HG03575 (cell line): Measurements from ENCODE around the gene UBE2F.
"Not testable (repeated sequence)": the region's sequence is repeated elsewhere in the genome, so short reads cannot be mapped to it uniquely, and the experiment has no call there.

Experiments
- ATAC-seq: cut with Tn5 transposase; IDR thresholded peaks from one replicate; pipeline ENCODE4 v1.9.1; 2021; ENCODE audit not compliant: unreplicated experiment, insufficient number of reproducible peaks, low FRiP score; ENCODE audit errors: extremely low read depth

The UBE2F gene

DNA sequence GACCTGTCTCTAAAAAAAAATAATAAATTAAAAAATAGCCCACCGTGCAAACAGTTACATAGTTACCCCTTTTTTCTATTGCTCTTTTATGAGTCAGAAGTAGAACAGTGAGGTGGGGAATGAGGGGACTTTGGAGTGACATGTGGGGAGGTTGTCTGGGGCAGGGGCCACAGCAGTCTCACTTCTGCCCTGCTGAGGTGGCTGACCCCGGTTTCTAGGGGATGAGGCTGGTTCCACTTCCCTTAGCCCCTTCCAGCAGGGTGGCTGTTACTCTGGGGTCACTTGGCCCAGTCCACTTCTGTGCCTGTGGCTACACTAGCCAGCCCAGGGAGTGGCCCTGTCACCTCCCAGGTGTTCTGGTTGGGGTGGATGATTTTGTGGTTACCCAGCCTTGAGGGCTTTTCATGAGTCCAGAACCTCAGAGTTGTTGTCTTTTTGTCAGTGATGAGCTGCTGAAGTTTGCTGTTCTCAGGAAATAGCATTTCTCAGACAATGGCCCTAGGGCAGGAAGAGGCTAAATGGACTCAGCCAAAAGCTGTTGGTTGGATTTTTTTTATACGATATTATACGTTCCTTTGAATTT, 66.0 kb downstream of the UBE2F start:
- ATAC-seq: no peak

DNA sequence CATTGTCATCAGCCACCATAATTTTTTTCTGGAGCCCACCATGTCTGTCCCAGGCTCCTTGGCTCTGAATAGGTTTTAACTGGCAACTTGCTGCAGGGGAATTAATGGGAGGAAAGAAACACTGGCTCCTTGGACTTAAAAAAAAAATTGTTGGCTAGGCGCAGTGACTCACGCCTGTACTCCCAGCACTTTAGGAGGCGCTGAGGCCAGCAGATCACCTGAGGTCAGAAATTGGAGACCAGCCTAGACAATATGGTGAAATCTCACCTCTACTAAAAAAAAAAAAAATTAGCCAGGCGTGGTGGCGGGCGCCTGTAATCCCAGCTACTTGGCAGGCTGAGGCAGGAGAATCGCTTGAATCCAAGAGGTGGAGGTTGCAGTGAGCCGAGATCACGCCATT, 67.2 kb downstream of the UBE2F start:
- not testable (repeated sequence) for ATAC-seq

DNA sequence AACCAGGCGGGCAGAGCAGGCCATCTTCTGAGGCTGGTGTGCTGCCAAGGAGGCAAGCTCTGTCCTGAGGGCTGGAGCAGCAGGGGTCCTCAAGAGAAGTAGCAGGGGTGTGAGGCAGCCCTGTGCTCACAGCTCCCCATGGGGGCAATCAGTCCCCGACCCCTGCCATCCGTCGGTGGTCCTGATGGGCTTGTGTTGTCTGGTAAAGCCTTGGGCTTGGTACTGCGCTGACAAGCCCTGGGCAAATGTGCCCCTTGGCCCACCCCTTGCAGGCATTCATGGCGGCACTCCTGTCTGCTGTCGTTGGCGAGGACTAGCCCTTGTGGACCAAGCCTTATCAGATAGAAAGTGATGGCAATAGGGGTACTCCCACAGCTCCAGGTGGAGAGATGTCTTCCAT, 71.4 kb downstream of the UBE2F start:
- no peak for ATAC-seq

DNA sequence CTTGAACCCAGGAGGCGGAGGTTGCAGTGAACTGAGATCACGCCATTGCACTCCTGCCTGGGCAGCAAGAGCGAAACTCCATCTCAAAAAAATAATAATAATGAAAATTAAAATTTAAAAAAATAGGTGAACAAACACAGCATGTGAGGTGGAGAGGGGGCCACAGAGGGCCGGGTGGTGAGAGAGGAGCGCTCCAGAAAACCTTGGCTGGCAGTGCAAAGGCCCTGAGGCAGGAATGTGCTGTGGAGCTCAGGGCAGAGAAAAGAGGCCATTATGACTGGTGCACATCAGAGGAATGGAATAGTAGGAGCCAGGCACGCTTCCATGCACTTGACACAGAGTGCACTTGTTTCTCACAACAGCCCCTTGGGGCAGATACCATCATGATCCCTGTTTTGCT, 72.3 kb downstream of the UBE2F start:
- no peak for ATAC-seq

DNA sequence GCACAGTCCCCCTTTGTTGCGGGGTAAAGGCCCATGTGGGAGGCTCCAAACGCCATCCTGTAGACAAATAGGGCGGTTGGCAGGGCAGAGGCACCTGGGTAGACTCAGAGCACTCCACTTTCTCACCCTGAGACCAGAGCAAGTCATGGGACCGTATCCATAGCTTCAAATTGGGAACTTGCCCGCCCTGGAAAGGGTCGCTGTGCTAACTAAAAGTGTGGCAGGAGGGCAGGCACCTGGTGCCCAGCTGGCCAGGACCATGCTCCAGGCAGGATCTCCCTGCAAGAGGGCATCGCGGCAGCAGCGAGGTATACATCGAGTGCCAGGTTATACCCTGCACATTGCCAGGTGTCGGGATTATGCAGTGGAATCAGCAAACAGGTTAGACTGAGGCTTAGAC, 73.2 kb downstream of the UBE2F start:
- ATAC-seq: no peak

DNA sequence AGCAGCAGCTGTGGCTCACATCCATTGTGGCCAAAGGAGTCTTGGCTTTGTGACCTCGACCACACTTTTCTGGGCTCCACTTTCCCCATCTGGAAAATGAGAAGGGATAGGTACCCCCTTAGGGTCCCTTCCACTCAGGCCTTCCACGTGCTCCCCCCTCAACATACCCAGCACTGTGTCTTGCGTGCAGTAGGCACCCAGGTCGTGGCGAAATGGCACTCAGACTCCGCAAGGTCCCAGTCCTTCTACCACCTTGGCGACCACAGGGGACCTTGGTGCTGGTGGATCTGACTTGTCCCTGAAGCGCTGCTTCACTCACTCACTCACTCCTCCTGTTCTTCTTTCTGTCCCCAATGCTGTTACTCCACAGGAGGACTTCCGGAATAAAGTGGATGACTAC, 74.1 kb downstream of the UBE2F start:
- ATAC-seq: no peak

DNA sequence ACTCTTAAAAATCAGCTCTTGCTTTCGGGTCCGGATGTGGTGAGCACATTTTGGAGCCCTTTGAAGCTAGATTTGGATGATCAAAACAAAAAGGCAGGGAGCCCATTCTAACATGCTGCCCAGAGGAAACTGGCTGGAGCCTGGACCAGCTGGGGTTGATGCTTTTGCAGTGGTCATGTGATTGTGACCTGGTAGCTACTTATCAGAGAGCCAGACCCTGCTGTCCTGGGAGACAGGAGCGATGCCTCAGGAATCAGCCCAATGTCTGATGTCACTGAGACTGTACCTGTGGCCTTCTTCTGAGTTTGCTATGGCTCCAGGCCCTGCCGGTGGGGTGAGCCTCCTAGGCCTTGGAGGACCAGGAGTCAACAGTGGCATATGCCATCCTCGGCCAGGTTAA, 75.3 kb downstream of the UBE2F start:
- no peak for ATAC-seq

DNA sequence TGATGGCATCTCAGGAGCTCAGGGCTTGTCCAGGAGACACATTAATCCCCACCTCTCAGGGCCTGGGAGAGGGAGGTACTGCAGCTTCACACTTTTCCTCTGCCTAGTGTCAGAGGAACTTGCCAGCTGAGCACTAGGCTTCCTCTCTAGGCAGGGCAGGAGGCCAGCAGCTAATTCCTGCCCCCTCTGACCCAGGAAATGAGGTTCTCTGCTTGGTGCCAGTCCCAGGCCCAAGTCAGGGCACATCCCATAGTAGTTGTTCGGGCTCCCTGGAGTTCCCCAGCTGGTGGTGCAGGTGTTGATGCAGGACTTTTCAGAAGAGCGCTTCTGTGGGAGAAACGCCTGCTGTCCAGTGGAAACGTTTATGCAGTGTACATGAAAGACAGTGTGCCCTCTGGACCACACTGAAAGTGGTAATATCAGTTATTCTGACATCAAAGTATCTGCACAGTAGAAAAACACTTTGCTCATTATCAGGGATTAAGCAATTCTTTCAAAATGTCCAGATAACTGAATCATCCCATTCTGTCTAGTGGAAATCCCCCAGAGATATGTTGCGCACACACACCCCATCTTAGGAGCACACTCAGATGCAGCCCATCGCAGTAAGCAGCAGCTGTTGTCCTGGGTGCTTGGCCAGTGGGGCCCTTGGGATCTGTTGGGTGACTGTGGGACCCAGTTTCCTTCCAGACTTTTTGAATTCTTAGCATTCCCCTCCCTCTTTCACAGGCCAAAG, 76.2 kb downstream of the UBE2F start:
- no peak for ATAC-seq

DNA sequence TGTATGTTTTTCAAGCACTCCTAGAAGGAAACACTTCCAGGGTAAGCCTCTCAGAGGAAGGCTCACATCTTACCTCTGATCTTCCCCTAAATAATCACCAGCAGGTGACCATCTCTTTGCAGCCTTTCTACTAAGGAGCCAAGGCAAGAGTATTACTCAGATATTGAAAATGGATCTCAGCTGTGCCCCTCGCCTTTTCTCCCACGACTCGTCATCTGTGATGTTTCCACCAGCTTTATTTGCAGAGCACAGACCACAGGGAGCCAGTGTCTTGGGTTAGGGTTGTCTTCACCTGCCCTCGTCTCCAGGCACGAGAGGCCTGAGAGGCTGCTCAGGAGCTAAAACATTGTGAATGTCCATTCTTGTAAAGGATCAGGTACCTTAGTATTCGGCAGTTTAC, 77.0 kb downstream of the UBE2F start:
- no peak for ATAC-seq

DNA sequence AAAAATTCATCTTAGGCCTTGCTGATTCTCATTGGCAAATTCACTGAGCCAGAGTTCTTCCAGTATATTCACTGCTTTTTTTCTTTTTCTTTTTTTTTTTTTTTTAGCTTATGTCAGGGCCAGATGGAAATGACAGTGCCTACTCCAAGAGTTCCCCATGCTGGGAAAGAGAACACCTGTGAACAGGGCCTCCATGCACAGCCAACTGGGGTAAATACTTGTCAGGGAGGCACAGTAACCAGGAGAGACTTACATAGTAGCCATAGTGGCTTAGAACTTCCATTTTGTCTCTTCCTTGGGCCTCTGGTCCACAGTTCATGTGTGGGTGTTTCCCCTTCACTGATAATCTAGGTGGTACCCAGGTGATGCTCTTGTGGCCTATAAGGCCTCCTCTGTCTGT, 78.8 kb downstream of the UBE2F start:
- no peak for ATAC-seq

DNA sequence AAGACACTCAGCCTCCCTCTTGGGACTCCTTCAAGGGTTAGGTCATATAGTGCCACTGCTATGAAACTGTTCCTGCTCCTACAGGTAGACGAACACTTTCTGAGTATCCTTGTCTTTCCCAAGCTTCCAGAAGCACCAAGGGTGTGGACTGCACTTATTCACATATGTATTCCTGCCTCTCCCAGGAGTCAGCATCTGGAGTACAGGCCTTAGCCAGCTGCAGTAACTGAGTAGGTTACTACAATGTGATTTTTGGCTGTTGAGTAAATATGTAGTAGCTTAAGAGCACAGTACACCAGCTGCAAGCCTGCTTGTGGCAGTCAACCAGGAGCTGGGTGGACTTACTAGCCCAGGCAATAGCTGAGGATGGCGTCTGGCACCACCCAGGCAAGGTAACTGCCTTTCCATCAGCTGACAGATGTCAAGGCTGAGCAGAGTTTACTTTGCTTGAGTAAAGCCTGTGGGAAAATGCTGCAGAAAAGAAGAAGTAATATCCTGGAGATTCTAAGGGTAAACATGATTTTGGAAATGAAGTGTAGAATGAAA, 80.0 kb downstream of the UBE2F start:
- ATAC-seq: no peak

DNA sequence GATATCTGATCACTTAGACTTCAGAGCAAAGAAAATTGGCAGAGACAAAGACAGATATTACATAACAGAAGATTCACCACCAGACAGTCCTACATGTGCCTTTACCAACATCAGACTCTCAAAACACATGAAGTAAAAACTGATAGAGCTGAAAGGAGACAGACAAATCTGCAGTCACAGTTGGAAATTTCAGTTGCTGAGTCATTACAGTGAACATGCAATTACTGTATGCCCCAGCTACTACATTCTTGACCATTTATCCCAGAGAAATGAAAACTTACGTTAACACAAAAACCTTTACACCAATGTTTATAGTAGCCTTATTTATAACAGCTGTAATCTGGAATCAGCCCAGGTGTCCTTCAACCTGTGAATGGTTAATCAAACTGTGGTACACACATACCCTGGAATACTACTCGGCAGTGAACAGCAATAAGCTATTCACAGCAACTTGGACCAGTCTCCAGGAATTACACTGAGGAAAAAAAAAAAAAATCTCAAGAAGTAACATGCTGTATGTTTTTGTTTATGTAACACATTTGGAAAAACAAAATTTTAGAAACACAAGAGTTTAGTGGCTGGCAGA, 86.5 kb downstream of the UBE2F start:
- ATAC-seq: no peak

DNA sequence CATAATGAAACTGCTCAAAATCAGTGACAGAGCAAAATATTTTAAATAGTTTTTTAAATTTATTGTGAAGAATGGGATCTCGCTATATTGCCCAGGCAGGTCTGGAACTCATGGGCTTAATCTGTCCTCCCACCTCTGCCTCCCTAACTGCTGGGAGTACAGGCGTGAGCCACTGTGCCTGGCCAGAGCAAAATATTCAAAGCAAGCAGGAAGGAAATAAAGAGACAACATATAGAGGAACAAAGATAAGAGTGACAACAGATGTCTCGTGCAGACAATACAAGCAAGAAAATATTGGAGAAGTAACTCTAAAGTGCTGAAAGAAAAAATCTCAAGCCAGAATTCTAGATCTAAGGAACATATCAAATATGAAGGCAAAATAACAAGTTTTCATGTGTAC, 89.0 kb downstream of the UBE2F start:
- ATAC-seq: no peak

DNA sequence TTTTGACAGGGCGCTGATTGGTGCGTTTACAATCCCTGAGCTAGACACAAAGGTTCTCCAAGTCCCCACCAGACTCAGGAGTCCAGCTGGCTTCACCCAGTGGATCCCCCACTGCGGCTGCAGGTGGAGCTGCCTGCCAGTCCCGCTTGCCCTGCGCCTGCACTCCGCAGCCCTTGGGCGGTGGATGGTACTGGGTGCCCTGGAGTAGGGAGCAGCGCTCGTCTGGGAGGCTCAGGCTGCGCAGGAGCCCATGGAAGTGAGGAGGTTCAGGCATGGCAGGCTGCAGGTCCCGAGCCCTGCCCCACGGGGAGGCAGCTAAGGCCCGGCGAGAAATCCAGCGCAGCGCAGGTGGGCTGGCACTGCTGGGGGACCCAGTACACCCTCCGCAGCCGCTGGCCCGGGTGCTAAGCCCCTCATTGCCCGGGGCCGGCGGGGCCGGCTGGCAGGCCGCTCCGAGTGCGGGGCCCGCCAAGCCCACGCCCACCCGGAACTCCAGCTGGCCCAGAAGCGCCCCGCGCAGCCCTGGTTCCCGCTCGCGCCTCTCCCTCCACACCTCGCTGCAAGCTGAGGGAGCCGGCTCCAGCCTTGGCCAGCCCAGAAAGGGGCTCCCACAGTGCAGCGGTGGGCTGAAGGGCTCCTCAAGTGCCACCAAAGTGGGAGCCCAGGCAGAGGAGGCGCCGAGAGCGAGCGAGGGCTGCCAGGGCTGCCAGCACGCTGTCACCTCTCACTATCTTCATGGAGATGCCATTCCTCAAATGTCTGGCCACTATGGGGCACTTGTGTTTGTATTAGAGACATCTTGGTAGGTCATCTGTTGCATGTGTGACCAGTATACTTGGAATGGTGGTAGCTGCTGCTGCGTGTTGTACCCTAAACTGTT, 91.1 kb downstream of the UBE2F start:
- not testable (repeated sequence) for ATAC-seq

DNA sequence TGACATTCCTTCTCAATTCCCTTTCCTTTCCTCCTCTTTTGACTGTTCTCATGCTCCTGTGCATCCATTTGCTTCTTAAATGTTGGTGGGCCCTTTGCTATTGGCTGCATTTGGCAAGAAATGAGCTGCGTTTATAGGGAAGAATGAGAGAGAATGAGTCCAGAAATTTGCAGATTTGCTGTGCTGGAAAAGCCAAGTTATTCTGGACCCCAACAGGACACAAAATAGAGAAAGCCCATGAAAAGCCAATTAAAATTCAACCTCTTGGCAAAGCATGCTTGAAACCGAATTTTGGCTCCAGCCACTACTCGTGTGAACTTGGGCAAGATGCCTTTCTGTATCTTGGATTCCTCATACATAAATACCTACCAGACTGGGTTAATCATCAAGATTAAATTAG, 92.7 kb downstream of the UBE2F start:
- no peak for ATAC-seq

DNA sequence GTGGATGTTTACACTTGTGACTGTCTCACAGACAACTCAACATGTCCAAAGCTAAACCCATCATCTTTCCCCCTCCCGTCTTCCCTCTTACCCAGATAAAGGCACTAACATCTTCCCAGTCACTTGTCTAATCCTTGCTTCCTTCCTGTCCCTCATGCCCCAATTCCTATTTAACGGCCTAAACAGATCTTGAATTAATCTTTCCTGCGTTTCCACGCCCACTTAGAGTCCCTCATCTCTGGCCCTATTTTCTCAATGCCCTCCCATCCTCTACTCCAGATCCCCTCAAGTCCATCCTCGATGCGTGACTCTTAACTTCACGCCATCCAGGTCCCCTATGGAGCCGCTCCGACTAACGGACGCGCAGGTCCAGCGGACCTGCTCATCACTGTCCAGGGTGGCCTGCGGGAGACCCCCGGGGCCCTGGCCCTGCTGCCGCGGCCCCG, 93.3 kb downstream of the UBE2F start:
- ATAC-seq: no peak

DNA sequence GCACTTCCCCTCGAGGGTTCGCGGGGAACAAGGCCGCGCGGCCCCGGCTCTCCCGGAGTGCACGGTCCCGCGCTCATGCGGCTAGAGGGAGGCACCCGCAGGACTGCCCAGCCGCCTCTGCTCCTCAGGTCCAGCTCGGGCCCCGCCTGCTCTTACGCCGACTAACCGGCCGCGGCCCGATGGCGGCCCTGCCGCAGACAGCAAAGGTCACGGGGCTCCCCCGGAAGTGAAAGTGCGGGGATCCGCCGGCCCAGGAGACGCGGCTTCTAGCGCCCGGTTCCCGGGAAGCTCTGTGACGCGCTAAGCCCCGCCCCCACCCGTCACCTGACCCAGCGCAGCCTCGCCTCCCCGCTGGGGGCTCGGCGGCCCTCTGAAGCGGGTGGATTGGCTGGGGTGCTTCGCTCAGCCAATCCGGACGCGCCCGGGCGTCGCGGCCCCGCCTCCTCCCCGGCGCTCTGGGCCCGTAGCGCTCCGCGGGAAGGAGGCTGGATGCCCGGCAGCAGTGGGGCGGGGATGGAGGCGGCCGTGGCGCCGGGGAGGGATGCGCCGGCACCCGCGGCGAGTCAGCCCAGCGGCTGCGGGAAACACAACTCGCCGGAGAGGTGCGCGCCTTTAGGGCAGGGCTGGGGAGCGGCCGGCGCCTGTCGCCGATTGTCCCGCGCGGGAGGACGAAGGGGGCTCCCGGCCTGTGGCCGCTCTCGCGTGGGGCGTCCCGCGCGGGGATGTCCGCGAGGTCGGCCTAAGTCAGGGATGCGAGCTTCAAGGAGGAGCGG, 93.9 kb downstream of the UBE2F start, which contains the start of gene SCLY:
Gene SCLY, plus strand, starts transcription at position 460 of the 773 bp plus-strand sequence. Its CDS starts 54 bp downstream, at position 514.
- no peak for ATAC-seq

DNA sequence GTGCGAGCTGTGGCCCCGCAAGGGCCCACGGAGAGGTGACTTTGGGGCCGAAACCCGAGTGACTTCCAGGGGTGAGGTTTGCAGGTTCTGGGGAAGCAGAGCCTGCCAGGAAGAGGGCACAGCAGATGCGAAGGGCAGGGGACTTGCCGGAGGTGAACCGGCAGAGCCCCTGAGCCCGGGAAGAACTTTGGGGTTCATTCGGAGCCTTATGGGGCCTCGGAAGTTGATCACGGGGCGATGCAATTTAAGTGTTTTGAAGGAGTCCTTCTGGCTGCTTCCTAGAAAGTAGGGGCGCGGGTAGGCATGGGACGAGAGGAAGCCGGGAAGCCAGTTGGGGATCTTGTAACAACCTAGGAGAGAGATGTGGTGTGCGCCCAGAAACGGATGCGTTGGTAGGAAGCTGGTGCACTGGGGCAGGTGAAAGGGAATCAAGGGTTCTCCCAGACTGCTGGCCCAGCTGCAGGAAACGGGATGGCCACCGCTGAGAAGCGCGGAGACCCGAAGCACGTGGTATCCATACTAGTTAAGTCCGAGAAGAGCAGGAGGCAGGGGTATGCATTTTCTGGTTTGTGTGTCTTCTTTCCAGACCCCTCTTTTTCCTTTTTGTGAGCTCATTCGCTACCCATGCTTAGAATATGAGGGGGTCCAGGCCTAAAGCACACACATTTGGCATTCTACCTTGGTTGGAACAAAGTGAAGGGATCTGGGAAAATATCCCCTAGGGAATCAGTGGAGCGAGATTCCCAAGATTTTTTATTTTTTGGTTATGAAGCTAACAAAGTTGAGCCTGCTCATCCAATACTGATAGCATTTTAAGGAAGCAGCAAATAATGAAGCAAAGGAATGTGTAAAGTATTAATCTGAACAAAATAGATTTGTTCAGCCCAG, 94.7 kb downstream of the UBE2F start:
- no peak for ATAC-seq
